HG03025 (cell line): ENCODE measurements around the gene MYO1F.
"Not testable (repeated sequence)": the region's sequence is repeated elsewhere in the genome, so short reads cannot be mapped to it uniquely, and the experiment has no call there.

ENCODE experiments used
- ATAC-seq: cut with Tn5 transposase; IDR thresholded peaks from one replicate; pipeline ENCODE4 v1.9.1; 2021; ENCODE audit warnings: mild to moderate bottlenecking, moderate library complexity; ENCODE audit not compliant: unreplicated experiment, low FRiP score

The MYO1F gene

DNA sequence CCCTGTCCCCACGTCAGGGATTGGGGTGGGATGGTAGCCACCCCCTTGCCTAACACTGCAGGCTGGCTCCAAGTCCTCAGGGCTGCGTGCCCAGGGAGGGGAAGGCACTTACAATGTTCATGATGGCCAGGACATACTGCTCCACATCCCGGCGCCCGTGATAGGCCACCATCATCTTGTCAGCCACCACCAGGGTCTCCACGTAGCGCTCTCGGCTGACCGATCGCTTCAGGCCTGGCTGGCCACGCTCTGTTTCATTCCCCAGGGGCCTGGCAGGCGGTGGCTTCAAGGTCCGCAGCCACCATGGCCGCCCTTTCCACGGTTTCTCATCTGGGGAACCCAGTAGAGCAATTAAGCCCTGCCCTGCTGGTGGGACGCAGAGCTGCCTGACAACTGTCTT is 23.6 kb upstream of the MYO1F start:
- no peak for ATAC-seq

- no peak for ATAC-seq
Measured at GRCh38 chr19:8600064-8600463, 22.8 kb upstream of the MYO1F start.

DNA sequence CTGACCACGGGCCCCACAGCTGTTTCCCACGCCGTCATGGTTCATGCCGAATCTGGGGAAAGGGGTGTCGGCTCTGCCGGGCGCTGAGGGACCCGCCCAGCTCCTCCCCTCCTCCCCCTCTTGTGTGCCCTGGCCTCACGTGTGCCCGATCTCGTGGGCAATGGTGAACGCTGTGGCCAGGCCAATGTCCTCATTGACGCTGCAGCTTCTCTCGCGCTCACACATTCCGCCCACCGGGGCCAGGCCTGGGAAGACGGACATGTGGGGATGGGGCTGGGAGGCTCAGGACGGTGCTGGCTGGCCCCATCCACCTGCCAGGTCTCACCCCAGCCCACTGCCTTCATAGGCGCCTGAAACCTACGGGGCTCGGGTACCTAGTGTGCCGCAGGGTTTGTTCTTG is 18.9 kb upstream of the MYO1F start:
- no peak for ATAC-seq

GRCh38 chr19:8595651-8596050 is 18.4 kb upstream of the MYO1F start:
- ATAC-seq: no peak

- ATAC-seq: no peak
Measured at GRCh38 chr19:8593931-8594330, 16.7 kb upstream of the MYO1F start.

GRCh38 chr19:8592231-8593009 is 15.2 kb upstream of the MYO1F start:
- ATAC-seq: no peak

- no peak for ATAC-seq
Measured at GRCh38 chr19:8589177-8589714, 12.0 kb upstream of the MYO1F start.

DNA sequence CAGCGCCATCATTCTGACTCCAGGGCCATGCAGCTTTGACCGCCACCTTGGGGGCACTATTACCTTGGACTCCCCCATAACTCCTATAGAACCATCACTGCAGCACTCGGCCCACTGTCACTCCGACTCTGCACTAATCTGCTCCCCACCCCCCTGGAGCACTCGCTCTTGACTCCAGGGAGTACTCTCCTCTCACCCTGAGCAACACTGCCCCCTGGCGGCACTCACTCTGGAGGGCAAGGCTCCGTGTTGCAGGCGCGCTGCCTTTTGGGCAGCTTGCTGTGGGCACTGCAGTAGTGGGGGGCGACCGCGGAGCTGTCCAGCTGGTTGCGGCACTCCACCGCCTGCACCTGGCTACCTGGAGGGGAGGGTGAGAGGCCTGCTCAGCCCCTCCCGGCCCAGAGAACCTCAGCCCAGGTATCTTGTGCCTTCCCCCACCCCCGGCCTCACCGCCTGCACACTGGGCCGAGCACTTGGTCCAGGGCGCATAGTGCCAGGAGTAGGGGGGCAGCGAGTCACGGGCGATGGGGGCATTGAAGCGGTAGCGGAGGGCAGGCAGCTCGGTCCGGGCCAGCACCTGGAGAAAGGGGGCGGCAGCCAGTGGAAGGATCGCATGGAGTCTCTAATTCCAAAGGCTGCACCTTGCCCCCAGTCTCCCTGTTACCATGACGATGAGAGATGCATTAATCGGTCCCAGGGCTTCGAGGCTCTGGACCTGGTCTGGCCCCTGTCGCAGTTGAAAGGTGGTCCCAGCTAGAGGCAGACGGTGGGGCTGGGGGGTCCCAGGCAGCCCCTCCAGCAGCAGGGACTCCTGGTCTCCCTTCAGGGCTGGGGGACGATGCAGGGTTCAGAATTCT is 8.9 kb upstream of the MYO1F start:
- no peak for ATAC-seq

DNA sequence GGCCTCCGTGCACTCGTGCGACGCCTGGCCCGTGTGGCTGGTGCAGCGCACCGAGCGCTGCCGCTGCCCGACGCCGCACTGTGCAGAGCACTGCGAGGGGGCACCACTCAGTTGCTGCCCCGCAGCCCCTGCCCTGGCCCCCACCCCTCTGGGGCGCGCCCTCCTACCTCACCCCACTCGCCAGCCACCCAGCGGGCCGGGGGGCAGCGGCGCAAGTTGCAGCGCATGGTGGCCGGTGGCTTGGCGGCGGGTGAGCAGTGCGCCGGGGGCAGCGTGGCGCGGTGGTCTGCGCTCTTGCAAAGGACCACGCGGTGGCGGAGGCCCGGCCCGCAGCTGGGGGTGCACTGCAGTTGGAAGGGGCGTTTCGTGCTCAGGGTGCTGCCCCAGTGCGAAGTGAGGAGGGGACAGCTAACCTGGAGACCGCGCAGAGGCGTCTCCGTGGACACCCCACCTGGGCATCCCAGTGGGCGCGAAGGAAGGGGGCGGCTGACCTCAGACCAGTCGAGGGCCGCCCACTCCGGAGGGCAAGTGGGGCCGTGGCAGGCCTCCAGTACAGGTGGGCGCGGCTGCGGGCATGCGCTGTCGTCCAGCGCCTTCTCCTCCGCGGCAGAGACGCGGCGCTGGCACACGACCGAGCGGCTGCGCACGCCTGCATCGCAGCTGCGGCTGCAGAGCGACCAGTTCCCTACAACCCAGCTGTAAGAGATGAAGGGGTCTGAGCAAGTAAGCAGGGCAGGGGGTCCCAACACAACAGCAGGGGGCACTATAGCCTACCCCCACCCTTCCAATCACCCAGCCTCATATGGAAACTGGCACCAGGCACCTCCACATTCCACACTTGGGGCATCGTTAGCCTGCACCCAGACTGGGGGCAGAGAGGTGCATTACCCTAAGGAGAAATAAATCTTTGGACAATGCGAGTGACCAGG is 8.0 kb upstream of the MYO1F start:
- ATAC-seq: no peak

GRCh38 chr19:8580710-8581281 is 3.6 kb upstream of the MYO1F start:
- no peak for ATAC-seq

DNA sequence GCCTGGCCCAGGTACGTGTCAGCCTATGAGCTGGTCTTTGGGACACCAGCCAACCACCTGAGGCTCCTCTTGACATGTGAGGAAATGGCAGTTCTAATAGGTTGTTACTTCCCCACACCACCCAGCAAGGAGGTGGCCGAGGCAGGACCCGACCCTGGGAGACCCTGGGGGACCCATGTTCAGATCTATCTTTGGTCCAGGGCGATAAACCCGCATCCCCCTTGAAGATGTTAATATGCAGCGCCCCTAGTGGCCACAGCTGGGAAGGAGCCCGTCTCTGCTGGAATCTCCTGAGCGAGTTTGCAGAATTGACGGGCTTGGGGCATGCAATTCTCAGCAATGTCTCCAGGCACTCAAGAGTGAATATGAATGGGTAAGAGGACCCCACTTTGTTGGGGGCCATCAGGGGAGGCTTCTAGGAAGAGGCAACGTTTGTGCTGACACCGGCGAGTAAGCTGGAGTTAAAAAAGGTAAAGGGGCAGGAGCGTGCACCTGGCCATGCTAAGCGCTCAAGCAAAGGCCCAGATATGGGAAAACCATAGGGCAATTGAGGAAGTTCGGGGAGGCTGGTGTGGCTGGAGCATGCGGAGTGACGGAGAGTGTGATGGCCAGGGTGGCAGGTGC is 1.5 kb upstream of the MYO1F start:
- ATAC-seq: no peak

DNA sequence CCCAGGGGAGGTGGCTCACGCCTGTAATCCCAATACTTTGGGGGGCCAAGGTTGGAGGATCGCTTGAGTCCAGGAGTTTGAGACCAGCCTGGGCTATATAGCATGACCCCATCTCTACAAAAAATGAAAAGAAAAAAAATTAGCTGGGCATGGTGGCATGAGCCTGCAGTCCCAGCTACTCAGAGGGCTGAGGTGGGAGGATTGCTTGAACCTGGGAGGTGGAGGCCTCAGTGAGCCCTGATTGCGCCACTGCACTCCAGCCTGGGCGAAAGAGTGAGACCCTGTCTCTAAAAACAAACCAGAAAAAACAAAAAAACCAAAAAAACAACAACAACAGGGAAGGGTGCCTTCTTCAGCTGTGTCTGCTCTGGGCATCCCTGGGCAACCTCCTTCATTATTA is 499 bp upstream of the MYO1F start:
- no peak for ATAC-seq

- no peak for ATAC-seq
Measured at GRCh38 chr19:8576273-8576993, 809 bp downstream of the MYO1F start.

- no peak for ATAC-seq
Measured at GRCh38 chr19:8575467-8575997, 1.7 kb downstream of the MYO1F start.

DNA sequence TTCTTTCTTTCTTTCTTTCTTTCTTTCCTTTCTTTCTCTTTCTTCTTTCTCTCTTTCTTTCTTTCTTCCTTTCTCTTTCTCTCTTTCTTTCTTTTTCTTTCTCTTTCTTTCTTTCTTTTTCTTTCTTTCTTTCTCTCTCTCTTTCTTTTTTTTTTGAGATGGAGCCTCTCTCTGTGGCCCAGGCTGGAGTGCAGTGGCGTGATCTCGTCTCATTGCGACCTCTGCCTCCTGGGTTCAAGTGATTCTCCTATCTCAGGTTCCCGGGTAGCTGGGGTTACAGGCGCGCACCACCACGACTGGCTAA is 2.7 kb downstream of the MYO1F start:
- ATAC-seq: not testable (repeated sequence)

DNA sequence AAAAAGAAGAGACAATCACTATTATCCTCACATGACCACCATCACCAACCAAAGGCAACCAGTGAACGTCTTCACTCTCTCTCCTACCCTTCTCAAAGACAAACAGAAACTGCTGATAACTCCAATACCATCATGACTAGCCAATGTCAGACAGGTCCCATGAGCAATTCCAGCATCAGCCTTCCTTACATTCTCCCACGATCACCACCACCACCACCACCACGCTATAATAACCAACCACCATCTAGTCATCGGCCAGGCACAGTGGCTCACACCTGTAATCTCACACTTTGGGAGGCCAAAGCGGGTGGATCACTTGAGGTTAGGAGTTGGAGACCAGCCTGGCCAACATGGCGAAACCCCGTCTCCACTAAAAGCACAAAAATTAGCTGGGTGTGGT is 3.9 kb downstream of the MYO1F start:
- ATAC-seq: no peak

DNA sequence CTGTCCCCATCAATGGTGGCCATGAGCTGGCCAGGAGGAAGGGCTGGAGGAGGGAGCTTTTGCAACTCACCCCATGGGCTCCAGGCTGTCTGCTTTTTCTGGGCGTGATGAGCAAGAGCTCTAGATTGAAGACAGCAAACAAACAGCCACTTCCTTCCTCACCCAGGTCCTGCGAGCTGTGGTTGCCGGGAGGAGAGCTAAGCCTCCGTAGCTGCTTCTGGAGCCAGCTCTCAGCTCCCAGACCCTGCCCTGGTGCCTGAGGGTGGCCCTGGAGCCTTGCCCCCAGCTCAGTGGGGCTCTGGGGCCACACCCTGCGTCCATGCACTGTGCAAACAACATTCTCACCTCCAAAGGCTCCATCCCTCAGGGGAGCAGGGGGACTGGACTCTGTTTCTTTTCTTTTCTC is 6.2 kb downstream of the MYO1F start:
- ATAC-seq: no peak

GRCh38 chr19:8569066-8569771 is 8.0 kb downstream of the MYO1F start:
- ATAC-seq: peak; percentile 53
